ENCODE measurements around the gene IQSEC1.
"Not testable (repeated sequence)": the region's sequence is repeated elsewhere in the genome, so short reads cannot be mapped to it uniquely, and the experiment has no call there.

IQSEC1 gene

GRCh38 chr3:12853847-12854246 lies 219.4 kb downstream of the IQSEC1 start:
- not testable (repeated sequence) for DNase-seq

DNA sequence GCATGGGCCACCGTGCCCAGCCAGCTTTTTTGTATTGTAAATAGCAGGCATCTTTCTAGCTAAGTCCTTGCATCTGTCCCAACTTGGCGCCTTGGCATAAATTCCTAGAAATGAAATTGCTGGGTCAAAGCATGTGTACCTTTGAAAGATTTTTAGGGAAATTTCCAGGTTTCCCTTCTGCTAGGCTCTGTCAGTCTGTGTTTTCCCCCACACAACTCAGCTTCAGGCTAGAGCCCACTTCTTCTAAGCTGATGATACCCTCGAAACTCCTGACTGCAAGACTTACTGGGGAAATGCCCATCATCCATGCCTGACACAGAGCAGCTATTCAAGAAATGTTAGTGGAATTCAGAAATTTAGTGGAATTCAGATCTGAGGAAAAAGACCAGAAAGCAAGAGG lies 221.0 kb downstream of the IQSEC1 start:
- no peak for DNase-seq
